Measurements from ENCODE around the gene RAB43. TPM values are rescaled to one million over a fixed set of nuclear protein-coding genes. Genes with fewer than 3 reads are reported as not detected.
"Not testable (repeated sequence)": the region's sequence is repeated elsewhere in the genome, so short reads cannot be mapped to it uniquely, and the experiment has no call there.

The RAB43 gene
- total and polyA plus RNA-seq, 12 donors: 0.96 to 8.2 (median 4.0) TPM

DNA sequence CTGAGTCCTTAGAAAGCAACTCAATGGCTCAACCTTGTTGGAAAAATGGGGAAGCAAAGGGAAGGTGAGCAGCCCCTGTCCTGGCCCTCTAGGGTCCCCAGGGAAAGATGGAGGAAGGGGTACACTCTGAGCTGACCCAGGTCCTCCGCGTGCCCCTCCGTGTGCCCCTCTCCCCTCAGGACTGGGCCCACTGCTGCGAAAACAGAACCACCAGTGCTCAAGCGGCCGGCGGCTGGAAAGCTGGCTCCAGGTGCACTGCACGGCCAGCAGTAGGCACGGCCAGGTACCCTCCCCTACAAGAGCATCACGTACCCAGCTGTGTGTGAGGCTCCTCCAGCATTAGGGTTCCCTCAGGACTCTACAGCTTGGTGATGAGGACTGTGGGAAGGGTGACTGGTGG, 26.3 kb downstream of the RAB43 start:
- peak in 3 of 8 donors; percentile 18 to 39 (median 37) for ATAC-seq
- intact Hi-C loops (cut with DNase I): no loop called here
- H3K27ac ChIP-seq: no peak overlapping the region
- no peak overlapping the region for H3K4me3 ChIP-seq
- H3K9me3 ChIP-seq: no peaks in the 10 kb centered on the region
- DNase-seq: no peak
- H3K27me3 ChIP-seq: no peaks in the 10 kb centered on the region
- H3K4me1 ChIP-seq: peaks cover 0 to 5% (median 0%) of the 10 kb centered on the region in 9 donors
- 96 to 98% methylated on average over 10 of the region's 10 CpGs for WGBS, 2 donors
- H3K36me3 ChIP-seq: peaks cover 0 to 77% (median 12%) of the 10 kb centered on the region in 9 donors
- TF ChIP-seq, protein P1, sequence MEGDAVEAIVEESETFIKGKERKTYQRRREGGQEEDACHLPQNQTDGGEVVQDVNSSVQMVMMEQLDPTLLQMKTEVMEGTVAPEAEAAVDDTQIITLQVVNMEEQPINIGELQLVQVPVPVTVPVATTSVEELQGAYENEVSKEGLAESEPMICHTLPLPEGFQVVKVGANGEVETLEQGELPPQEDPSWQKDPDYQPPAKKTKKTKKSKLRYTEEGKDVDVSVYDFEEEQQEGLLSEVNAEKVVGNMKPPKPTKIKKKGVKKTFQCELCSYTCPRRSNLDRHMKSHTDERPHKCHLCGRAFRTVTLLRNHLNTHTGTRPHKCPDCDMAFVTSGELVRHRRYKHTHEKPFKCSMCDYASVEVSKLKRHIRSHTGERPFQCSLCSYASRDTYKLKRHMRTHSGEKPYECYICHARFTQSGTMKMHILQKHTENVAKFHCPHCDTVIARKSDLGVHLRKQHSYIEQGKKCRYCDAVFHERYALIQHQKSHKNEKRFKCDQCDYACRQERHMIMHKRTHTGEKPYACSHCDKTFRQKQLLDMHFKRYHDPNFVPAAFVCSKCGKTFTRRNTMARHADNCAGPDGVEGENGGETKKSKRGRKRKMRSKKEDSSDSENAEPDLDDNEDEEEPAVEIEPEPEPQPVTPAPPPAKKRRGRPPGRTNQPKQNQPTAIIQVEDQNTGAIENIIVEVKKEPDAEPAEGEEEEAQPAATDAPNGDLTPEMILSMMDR (IDR thresholded peaks at IDR 0.05): no peak

DNA sequence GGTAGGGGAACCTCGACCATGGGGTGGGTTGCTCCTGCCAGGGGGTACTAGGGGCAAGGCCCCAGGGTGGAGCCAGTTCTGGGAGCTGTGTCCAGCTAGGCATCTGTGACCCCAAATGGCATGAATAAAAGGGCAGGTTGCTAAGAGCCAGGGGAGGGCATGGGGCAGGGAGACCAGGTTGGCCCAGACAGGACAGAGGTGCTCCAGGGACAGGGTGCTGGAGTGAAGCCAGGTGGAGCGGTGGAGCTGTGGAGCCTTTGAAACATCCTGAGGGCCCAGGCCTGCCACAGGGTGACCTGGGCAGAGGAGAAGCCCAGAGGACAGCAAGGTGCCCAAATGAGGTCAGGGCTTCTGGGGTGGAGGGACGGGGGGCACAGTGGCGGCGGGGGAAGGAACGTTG, 33.3 kb downstream of the RAB43 start:
- Histone ChIP-seq H3K36me3 (peaks cover 0 to 22% (median 8%) of the 10 kb centered on the region in 9 donors), H3K4me1 (peaks cover 4 to 13% (median 8%) of the 10 kb centered on the region in 9 donors)
- H3K4me3 ChIP-seq, H3K27ac ChIP-seq, H3K9me3 ChIP-seq, DNase-seq, H3K27me3 ChIP-seq: not testable (repeated sequence)
- intact Hi-C loops (cut with DNase I): loop anchor here in 2 of 10 donors (5.0 to 10.0 kb wide), 2 partner anchors 36 to 114 kb away; no protein-coding TSS in a partner anchor
- peak in 7 of 8 donors; percentile 2 to 51 (median 22) for ATAC-seq
- no CpG with 5 or more reads among the region's 6 CpGs for WGBS, 2 donors

DNA sequence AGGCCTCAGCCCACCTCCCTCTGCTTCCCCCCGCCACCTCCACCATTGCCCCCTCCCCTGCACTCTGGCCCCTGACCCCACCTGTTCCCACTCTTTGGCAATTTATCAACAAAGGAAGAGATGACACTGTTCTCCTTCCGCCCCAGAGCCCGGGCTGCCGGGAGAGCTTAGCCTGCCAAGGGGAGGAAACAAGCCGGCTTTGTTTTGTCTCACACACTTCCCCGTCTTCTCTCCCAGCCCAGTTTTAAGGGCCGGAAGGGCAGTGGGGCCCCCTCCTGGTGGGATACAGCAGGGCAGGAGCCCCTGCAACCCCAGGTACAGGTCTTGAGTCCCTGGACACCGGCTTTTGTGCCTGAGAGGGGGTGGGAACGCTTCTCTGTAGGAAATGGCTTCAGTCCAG, 33.7 kb downstream of the RAB43 start:
- Histone ChIP-seq H3K27ac (peak overlapping the region in 1 of 10 donors; percentile 84), H3K36me3 (peaks cover 0 to 18% (median 5%) of the 10 kb centered on the region in 9 donors), H3K4me1 (peaks cover 4 to 13% (median 8%) of the 10 kb centered on the region in 9 donors)
- not testable (repeated sequence) for H3K9me3 ChIP-seq, H3K27me3 ChIP-seq, H3K4me3 ChIP-seq
- intact Hi-C loops (cut with DNase I): loop anchor here in 3 of 10 donors (2.0 to 10.0 kb wide), 3 partner anchors 36 to 117 kb away; no protein-coding TSS in a partner anchor
- ATAC-seq (peak; percentile 86 to 96 (median 92)), DNase-seq (peak; percentile 34 to 57)
- 0 to 6% methylated on average over 4 to 7 of the region's 9 CpGs for WGBS, 2 donors

DNA sequence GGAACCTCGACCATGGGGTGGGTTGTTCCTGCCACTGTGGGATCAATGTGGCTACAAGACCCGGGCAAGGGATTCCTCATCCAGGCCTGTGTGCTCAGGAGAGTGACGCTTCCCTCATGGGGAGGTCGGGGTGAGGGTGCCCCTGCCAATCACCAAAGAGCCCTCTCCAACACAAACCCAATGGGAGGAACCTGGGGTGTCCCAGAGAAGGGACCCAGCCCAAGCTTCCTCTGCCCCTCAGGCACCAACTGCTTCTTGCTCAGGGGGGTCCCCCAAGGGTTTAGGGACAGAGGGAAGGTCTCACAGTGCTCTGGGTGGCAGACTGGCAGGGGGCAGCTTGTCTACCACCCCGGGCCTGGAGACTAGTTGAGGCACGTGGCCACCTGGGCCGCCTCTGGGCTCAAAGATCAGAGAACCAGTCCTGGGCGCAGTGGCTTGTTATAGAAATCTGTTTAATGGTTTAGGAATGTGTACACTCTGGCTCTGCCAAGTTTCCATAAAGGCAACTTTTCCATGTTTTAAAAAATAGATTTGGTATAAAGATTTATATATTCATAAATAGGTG, 34.4 kb downstream of the RAB43 start:
- DNase-seq (peak; percentile 33 to 54), ATAC-seq (peak; percentile 43 to 84 (median 75))
- Histone ChIP-seq H3K4me3 (no peak overlapping the region), H3K27ac (peak overlapping the region; percentile 55 to 93 (median 82)), H3K4me1 (peaks cover 4 to 13% (median 8%) of the 10 kb centered on the region in 9 donors), H3K9me3 (no peaks in the 10 kb centered on the region), H3K36me3 (peaks cover 0 to 11% (median 2%) of the 10 kb centered on the region in 9 donors), H3K27me3 (no peaks in the 10 kb centered on the region)
- TF ChIP-seq, protein P1 (IDR thresholded peaks at IDR 0.05): no peak
- WGBS, 2 donors: 52 to 53% methylated on average over 8 of the region's 8 CpGs
- intact Hi-C loops (cut with DNase I): loop anchor here in 3 of 10 donors (2.0 to 10.0 kb wide), 3 partner anchors 35 to 116 kb away; no protein-coding TSS in a partner anchor

DNA sequence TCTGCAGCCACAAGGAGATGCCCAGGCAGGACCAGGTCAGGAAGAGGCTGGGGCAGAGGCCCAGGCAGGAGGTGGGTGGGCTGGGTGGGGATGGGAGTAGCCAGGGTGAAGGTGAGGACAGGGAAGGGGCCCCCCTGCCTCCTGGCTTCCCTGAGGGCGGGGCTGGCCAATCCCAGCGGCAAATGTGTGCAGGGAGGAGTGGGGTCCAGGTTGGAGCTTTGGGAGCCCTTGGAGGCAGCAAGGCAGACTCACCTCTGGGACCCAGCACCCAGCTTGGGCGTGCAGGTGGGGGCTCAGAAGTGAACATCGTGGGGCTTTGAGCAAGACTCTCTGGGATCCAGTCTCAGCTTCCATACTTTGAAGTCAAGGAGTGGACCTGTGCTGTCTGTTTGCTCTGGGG, 35.8 kb downstream of the RAB43 start:
- DNase-seq: no peak
- H3K27ac ChIP-seq: no peak overlapping the region
- no peak for ATAC-seq
- H3K36me3 ChIP-seq: no peaks in the 10 kb centered on the region
- no peaks in the 10 kb centered on the region for H3K27me3 ChIP-seq
- intact Hi-C loops (cut with DNase I): loop anchor here in 3 of 10 donors (2.0 to 10.0 kb wide), 3 partner anchors 34 to 115 kb away; no protein-coding TSS in a partner anchor
- 93 to 96% methylated on average over 4 of the region's 4 CpGs for WGBS, 2 donors
- no peaks in the 10 kb centered on the region for H3K9me3 ChIP-seq
- H3K4me1 ChIP-seq: peaks cover 4 to 11% (median 7%) of the 10 kb centered on the region in 9 donors
- no peak overlapping the region for H3K4me3 ChIP-seq
- TF ChIP-seq, protein P1 (IDR thresholded peaks at IDR 0.05): no peak
